HUES64 (cell line): Measurements from ENCODE around the gene CMSS1.
"Not testable (repeated sequence)": the region's sequence is repeated elsewhere in the genome, so short reads cannot be mapped to it uniquely, and the experiment has no call there.

Experiments used
- H3K27ac ChIP-seq: 2 replicates; pipeline ENCODE4 v1.7.0; 2013; ENCODE audit warnings: low read depth, low read length, inconsistent platforms
- H3K27me3 ChIP-seq: 2 replicates; pipeline ENCODE4 v1.6.1; 2013; ENCODE audit warnings: mild to moderate bottlenecking, low read length; ENCODE audit not compliant: insufficient read depth
- H3K36me3 ChIP-seq: 2 replicates; pipeline ENCODE4 v1.6.1; 2013; ENCODE audit warnings: mild to moderate bottlenecking, low read length; ENCODE audit not compliant: insufficient read depth
- H3K4me1 ChIP-seq: 2 replicates; pipeline ENCODE4 v1.6.1; 2013; ENCODE audit warnings: mild to moderate bottlenecking, low read length, moderate library complexity; ENCODE audit not compliant: insufficient read depth
- H3K4me3 ChIP-seq: 2 replicates; pipeline ENCODE4 v1.5.1; 2013; ENCODE audit warnings: mild to moderate bottlenecking, low read length, moderate library complexity
- H3K9ac ChIP-seq: 2 replicates; pipeline ENCODE4 v1.6.1; 2013; ENCODE audit warnings: mild to moderate bottlenecking, low read depth, low read length
- H3K9me3 ChIP-seq: 2 replicates; pipeline ENCODE4 v1.6.1; 2013; ENCODE audit warnings: low read depth, low read length; ENCODE audit not compliant: insufficient read depth
- WGBS: fragments of 150-250, 120-280 bp; methylation state at CpG from one replicate; pipeline ENCODE4 v1.1.7; 2013; ENCODE audit warnings: missing lambda C conversion rate; 5-methylcytosine and 5-hydroxymethylcytosine counted together

CMSS1 gene

DNA sequence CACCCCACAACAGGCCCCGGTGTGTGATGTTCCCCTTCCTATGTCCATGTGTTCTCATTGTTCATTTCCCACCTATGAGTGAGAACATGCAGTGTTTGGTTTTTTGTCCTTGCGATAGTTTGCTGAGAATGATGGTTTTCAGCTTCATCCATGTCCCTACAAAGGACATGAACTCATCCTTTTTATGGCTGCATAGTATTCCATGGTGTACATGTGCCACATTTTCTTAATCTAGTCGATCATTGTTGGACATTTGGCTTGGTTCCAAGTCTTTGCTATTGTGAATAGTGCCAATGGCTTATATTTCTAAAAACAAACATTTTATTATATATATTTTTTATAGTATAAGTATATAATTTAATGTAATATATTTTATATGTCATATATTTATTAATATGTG, 233.9 kb downstream of the CMSS1 start:
- H3K36me3 ChIP-seq, H3K4me3 ChIP-seq, H3K27me3 ChIP-seq, H3K27ac ChIP-seq, H3K9ac ChIP-seq, H3K9me3 ChIP-seq, H3K4me1 ChIP-seq: not testable (repeated sequence)
- WGBS, result 100% methylated on average over 1 of the region's 3 CpGs

DNA sequence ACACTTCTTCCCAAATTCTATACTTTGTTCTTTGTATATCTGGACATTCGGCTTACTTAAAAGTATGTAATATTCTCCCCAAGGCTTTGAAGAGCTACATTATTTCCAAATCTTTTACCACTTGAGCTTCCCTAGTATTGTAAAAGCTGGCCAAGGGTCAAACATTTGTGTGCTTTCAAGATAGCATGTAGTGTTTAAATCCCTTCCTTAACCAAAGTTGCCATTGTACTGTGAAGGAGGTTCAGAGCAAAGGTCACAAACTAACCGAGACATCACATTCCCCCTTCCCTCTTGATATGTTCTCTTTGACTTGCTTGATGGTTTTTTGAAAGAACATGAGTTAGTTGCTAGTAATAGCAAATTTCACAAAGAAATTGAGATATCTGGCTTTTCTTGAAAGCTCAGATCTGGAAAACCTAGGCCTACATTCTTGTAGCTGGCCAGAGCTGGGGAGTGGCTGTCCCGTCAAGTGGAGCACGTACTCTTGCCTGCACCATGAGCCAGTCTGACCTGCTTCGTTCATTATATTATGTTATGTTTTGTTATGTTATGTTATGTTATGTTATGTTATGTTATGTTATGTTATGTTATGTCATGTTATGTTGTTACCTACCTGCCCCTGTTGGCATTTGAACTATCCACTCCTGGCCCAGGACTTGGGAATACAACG, 236.4 kb downstream of the CMSS1 start:
- Histone ChIP-seq H3K4me3 (no peak overlapping the region), H3K27ac (no peak overlapping the region), H3K9me3 (no peaks in the 10 kb centered on the region), H3K4me1 (no peaks in the 10 kb centered on the region), H3K9ac (no peak overlapping the region), H3K27me3 (no peaks in the 10 kb centered on the region), H3K36me3 (no peaks in the 10 kb centered on the region)
- WGBS, result 95% methylated on average over 5 of the region's 6 CpGs

DNA sequence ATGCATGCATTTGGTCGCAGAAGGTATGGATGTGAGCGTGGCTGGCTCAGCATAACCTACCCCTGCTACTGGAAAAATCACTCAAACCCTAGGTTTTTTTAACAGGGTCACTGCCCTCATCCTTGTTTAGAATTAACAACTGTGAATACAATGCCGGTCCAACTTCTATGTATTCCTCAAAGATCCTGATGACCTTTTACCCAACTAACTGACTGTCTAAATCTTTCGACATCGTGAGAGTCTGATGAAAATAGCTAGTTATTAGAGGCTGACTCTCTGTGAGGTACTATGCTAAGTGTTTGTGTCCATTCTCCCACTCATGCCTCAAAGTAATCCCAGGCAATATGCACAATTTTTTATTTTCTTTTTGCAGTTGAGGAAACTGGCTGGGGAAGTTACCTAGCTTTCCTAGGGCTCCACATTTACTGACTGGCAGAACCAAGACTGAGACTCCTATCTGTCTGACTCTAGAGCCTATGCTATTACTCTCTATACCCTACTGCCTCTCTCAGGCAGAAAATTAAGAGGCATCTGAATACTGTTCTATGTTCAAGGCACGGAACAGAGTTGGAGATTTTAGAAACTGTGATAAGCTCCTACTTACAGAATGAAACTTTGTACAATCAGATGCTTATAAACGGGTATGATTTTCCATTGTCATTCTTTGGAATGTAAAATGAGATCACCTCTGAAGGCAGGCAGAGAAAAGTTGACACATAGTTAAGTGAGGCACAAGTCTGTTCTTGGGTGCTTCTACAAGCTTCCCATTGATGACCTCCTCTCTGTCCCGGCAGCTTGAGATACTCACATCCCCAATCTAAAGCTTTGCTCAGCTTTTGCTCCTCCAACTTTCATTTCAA, 240.3 kb downstream of the CMSS1 start:
- H3K36me3 ChIP-seq, result no peaks in the 10 kb centered on the region
- H3K9me3 ChIP-seq, result no peaks in the 10 kb centered on the region
- no peak overlapping the region for H3K4me3 ChIP-seq
- WGBS, result 90% methylated on average over 7 of the region's 8 CpGs
- no peak overlapping the region for H3K9ac ChIP-seq
- no peaks in the 10 kb centered on the region for H3K27me3 ChIP-seq
- no peaks in the 10 kb centered on the region for H3K4me1 ChIP-seq
- no peak overlapping the region for H3K27ac ChIP-seq

DNA sequence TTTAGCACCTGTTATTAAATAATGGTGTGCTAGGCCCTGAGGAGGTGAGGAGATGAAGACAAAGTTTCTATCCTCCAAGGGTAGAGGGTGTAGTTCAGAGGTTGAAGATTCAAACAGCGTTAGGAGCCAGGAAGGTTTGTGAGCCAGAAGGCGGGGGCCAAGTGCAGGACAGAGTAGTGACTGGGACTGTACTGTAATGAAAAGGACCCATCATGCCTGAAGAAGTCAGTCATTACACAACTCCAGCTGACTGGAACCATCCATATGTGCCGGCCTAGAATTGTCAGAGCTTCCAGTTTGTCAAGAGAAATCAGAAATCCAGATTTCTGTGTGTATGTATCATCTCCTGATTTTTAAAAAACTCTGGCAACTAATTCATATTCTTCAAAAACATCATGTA, 241.8 kb downstream of the CMSS1 start:
- Histone ChIP-seq H3K4me3 (no peak overlapping the region), H3K27ac (no peak overlapping the region), H3K9ac (no peak overlapping the region), H3K9me3 (no peaks in the 10 kb centered on the region), H3K27me3 (no peaks in the 10 kb centered on the region), H3K4me1 (no peaks in the 10 kb centered on the region), H3K36me3 (no peaks in the 10 kb centered on the region)
- WGBS, result 96% methylated on average over 3 of the region's 3 CpGs

DNA sequence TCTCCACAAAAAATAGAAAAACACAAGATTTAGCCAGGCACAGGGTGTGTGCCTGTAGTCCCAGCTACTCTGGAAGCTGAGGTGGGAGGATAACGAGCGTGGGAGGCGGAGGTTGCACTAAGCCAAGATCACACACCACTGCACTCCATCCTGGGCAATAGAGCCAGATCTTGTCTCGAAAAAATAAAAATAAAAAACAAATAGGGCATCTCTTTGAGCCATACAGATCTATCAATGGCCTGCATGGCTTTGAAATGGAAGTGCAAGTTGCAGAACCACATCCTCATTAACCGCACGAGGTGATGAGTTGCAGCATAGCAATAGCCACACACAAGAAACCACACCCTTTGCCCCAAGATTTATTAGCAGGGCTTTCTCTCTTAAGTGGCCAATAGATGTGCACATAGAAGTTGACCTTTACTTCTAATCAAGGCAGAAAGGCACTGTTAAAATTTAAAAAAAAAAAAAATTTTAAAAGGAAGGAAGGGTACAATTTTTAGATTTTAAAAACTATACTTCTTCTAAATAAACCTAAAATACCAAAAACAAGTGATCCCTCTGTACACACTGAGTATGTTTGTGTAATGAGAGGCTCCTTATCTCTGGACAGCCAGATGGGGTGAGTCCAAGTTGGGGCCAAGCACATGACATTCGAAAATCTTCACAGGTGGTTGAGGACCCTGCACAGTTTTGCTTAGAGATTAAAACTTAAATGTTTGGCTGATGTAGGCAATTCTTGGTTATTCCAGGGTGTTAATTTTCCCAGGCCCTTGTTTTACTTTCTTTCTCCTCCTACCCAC, 243.2 kb downstream of the CMSS1 start:
- Histone ChIP-seq H3K9ac (no peak overlapping the region), H3K27ac (no peak overlapping the region), H3K27me3 (no peaks in the 10 kb centered on the region), H3K4me3 (no peak overlapping the region), H3K9me3 (no peaks in the 10 kb centered on the region), H3K36me3 (no peaks in the 10 kb centered on the region), H3K4me1 (no peaks in the 10 kb centered on the region)
- 96% methylated on average over 7 of the region's 7 CpGs for WGBS

DNA sequence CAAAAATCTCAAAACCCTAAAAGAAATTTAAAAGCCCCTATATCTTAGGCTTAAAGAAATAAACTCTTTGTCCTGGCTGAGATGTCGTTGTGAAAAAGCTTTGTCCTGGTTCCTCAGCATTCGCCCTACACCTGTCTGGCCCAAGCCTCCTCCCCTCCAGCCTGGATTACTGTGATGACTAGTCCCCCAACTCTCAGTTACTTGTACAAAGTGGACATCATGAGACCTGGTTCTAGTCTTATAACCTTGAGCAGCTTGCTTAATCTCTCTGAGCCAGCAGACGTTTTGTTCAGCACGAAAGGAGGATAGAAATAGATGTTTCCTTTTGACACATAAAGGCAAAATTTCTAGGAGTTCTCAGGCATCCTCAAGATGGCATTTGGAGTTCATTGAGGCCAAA, 245.0 kb downstream of the CMSS1 start:
- Histone ChIP-seq H3K4me1 (no peaks in the 10 kb centered on the region), H3K27ac (no peak overlapping the region), H3K9ac (no peak overlapping the region), H3K36me3 (no peaks in the 10 kb centered on the region), H3K27me3 (no peaks in the 10 kb centered on the region), H3K4me3 (no peak overlapping the region), H3K9me3 (no peaks in the 10 kb centered on the region)
- 93% methylated on average over 4 of the region's 4 CpGs for WGBS

DNA sequence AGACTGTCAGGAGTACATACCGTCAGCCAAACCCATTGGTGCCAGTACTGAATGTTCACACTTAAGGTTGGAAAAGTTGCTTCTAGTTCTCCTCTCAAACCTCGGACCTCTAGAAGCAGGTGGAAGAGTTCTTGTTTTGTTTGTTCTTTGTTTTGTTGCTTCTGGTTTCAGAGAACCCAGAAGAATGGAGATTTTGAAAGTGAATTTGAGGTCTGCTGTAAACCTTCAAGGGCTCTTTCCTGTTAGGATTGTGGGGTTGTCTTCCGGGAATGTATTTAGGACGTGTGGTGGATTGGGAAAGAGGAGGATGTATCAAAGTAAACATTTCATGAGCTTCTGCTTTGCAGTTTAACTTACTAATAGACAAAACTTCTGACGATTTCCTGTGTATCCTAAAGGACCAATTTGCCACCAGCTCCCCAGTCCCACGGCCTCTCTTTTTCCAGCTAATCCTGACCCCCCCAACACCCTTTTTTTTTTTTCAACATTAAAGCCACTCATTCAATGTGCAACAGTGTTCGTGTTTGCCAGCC, 246.3 kb downstream of the CMSS1 start:
- Histone ChIP-seq H3K36me3 (no peaks in the 10 kb centered on the region), H3K4me1 (0 out of 2 replicates have a peak, but pooled peaks cover 2% of the 10 kb centered on the region), H3K9ac (no peak overlapping the region), H3K9me3 (no peaks in the 10 kb centered on the region), H3K27me3 (no peaks in the 10 kb centered on the region), H3K4me3 (no peak overlapping the region), H3K27ac (no peak overlapping the region)
- WGBS, result 87% methylated on average over 7 of the region's 7 CpGs

DNA sequence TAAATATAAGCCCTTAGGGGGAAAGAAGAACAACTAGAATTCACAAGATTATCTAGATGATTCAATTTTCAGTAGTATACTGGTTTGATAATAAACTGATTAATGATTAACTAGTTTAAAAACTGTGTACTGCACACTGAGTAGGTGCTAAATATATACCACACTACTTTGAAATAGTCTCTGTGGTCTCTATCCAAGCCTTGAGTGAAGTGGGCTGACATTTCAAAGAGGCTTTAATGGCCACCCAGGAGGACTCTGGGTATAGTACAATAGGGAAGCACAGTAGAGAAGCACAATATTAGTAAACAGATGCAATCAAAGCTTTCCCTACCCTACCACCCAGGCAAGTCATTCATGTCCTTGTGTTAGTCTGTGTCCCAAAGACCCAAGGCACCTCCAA, 249.9 kb downstream of the CMSS1 start:
- no peak overlapping the region for H3K27ac ChIP-seq
- H3K4me1 ChIP-seq, result 0 out of 2 replicates have a peak, but pooled peaks cover 9% of the 10 kb centered on the region
- H3K36me3 ChIP-seq, result no peaks in the 10 kb centered on the region
- no peak overlapping the region for H3K4me3 ChIP-seq
- H3K27me3 ChIP-seq, result no peaks in the 10 kb centered on the region
- H3K9me3 ChIP-seq, result no peaks in the 10 kb centered on the region
- H3K9ac ChIP-seq, result no peak overlapping the region

DNA sequence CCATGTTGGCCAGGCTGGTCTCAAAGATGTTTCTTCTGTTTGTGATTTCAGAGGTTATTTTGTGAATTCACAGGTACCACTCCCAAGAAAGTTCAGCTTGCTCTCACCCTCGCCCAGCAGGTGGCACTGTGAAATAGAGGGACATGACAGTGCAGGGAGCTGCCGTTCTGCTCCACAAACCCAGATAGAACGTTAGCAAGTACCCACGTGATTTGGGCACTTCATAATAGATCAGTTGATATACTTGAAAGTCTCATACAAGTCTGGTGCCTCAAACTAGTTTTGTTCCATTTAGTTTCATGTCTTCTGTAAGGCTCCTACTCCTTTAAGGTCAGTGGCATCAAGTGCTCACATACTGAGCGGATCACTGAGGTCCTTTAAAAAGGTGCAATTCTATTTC, 251.2 kb downstream of the CMSS1 start:
- WGBS, result 29% methylated on average over 5 of the region's 5 CpGs
- no peak overlapping the region for H3K27ac ChIP-seq
- H3K36me3 ChIP-seq, result no peaks in the 10 kb centered on the region
- H3K9me3 ChIP-seq, result no peaks in the 10 kb centered on the region
- H3K9ac ChIP-seq, result no peak overlapping the region
- H3K4me3 ChIP-seq, result no peak overlapping the region
- peaks cover 22% of the 10 kb centered on the region for H3K4me1 ChIP-seq
- H3K27me3 ChIP-seq, result no peaks in the 10 kb centered on the region

DNA sequence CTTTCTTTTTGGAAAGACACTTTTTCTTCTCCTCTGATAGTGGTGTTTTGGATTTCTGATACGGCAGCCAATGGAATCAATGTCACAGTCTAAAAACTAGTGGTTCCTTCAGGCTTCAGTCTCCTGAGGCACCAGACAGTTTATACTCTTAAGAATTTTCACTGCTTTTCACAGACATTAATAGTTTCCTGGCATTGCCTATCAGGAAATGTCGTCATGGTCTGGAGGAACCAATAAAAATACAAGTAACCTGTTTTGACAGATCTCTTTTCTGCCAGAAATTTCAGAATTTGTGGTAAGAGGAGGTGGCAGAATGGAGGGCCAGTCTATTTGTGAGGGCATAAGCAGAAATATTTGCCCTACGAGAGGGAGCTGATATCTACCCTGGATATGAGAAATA, 251.8 kb downstream of the CMSS1 start:
- 96% methylated on average over 3 of the region's 3 CpGs for WGBS
- H3K4me3 ChIP-seq, result no peak overlapping the region

More for the DNA sequence above, 251.8 kb downstream of the CMSS1 start:
- H3K36me3 ChIP-seq, result no peaks in the 10 kb centered on the region
- H3K9ac ChIP-seq, result no peak overlapping the region
- no peak overlapping the region for H3K27ac ChIP-seq
- H3K27me3 ChIP-seq, result no peaks in the 10 kb centered on the region
- H3K9me3 ChIP-seq, result no peaks in the 10 kb centered on the region
- H3K4me1 ChIP-seq, result peaks cover 28% of the 10 kb centered on the region
